ENCODE results near the gene INSR. TPM values are rescaled to one million over a fixed set of nuclear protein-coding genes. Genes with fewer than 3 reads are reported as not detected.

Gene INSR
- polyA plus RNA-seq, 4 donors, result 23.3 to 35.3 (median 28.7) TPM

- DNase-seq (ENCODE audit: low read depth in 4 of 4, low spot score in 2 of 4), result no peak
Observed at GRCh38 chr19:7297742-7298141, 3.5 kb upstream of the INSR start.

DNA sequence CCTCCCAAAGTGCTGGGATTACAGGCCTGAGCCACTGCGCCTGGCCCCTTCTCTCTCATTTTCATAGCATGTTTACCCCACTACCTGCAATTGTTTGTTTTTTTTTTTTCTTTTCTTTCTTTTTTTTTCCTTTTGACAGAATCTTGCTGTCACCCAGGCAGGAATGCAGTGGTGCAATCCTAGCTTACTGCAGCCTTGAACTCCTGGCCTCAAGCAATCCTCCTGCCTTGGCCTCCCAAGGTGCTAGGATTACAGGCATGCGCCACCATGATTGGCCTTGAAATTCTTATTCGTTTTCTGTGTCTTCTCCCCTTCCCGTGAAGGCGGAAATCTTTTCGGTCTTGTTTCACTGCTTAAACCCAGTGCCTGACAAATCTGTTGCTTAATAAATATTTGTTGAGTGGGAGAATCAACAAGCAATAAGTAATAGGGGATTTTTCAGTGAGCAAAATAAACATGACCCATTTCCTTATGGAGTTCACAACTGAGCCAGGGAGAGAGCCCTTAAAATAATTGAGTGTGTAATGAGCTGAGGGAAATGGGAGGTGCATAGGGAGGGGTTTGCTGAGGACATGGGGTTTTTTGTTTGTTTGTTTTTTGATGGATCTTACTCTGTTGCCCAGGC is 1.8 kb upstream of the INSR start:
- no peak for DNase-seq (ENCODE audit: low read depth in 4 of 4, low spot score in 2 of 4)

DNA sequence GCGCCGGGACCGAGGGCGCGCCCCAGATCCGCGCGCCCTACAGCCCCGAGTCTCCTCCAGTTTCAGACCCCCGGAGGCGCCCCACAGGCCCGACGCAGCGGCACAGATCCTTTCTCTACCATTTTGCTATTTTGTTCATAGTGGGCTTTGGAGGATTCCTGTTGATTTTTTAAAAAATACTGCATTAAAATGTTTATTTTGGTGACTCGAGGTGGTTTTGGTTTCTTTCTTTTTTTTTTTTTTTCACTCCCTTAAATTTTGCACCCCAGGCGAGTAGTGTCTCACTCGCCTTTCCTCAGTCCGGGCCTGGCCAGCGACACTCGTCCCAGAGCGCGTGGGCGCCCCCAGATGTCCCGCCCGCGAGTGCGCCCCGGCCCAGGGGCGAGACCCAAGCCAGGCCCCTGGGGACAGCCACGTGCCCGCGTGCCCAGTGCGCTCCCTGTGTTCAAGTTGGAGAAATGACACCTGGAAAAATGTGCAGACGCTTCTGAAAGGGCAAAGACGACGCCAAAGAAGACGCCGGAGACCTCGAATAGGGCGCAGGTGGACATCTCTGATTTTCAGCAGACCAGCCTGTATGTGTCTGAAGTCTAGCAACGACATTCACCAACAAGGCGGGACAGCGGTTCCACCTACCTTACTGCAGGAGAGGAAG is 471 bp upstream of the INSR start:
- peak in 3 of 4 donors; percentile 39 to 44 (median 43) for DNase-seq (ENCODE audit: low read depth in 4 of 4, low spot score in 2 of 4)

DNA sequence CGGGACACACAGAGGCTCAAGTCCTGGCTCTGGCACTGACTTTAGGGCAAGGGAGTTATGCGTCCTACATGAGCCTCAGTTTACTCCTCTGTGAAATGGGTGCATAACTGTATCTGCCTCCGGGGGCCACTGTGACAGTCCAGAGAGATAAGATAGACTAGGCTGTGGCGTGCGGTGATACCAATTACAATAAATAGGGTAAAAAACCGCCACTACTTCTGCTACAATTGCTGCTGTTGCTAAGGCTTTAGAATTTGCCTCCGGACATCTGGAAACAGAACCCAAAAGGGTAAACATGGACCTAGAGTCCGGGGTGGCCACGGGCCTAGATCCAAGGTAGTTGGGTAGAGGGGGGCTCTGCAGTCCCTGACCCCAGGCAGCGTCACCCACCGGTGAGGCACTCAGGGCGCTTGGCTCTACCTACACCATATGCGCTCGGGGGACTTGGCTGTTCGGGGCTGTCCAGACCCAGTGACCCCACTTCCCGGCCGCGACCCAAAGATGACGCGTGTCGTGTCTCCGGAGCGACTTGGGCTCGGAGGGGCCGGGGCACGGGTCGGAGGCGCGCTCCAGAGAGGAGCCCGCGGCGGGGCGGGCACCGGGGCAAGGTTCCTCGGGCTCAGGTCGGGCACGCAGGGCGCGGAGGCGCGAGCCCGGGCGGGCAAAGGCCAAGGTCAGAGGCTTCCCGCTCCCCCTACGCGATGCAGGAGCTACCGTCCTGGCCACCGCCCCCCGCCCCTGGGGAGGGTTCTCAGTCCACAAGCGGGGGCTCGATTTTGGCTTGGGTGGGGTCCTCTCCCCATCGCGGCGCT is 1.1 kb downstream of the INSR start:
- no peak for DNase-seq (ENCODE audit: low read depth in 4 of 4, low spot score in 2 of 4)

DNA sequence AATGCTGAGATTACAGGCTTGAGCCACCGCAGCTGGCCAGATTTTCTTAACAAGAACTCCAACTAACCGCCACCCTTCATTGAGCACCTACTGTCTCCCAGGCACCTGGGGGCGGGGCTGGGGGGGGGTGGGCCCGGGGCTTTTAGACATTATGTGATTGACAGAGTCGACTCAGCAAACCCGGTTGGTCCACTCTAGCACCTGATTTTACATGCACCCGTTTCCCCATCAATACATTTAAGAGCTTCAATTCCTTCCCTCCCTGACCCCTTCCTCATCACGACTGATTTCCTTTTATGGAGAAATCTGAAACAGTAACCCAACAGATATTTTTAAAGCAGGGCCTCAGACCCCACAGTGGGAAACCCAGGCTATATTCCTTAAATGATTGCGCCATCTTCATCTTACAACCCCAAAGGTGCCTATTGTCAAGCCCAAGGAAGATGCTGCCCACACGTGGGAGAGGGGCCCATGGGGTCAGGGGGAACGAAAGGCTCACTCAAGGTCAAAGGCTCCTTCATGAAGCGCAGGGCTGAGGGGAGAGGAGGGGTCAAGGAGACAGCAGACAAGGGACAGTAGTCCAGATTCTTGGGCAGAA is 1.8 kb downstream of the INSR start:
- no peak for DNase-seq (ENCODE audit: low read depth in 4 of 4, low spot score in 2 of 4)

DNA sequence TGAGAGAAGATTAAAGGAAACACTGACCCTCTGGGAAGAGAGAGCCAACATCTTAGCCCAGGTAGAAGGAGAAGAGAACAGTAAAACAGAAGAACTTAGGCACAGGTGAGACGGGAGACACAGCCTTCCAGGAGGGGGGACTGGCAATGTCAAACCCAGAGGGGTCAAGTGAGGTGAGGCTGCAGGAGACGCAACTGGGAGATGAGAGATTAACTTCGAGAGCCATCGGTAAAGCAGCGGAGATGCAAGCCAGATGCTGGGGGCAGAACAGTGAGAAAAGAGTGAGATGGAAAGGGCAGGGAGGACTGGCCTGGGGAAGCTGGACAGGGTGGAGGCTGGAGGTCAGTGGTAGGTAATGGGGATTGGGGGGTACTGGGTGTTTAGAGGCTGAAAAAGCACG is 5.2 kb downstream of the INSR start:
- DNase-seq (ENCODE audit: low read depth in 4 of 4, low spot score in 2 of 4), result no peak

- no peak for DNase-seq (ENCODE audit: low read depth in 4 of 4, low spot score in 2 of 4)
Observed at GRCh38 chr19:7288131-7288530, 6.1 kb downstream of the INSR start.

DNA sequence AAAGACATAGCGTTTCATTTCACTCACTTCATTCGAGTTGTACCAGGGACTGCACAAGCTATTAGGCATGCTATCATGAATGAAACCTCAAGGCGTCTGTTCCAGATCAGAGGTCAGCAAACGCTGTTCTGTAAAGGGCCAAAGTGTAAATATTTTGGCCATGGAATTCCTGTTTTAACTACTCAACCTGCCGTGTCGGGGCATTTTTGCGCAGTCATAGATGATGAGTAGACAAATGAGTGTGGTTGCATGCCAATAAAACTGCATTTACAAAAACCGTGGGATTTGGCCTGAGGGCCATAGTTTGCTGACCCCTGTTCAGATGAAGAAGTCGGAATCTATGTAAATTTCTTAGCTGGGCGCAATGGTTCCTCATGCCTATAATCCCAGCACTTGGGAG is 6.5 kb downstream of the INSR start:
- DNase-seq (ENCODE audit: low read depth in 4 of 4, low spot score in 2 of 4), result no peak

GRCh38 chr19:7280940-7281666 is 13.1 kb downstream of the INSR start:
- DNase-seq (ENCODE audit: low read depth in 4 of 4, low spot score in 2 of 4), result no peak

DNA sequence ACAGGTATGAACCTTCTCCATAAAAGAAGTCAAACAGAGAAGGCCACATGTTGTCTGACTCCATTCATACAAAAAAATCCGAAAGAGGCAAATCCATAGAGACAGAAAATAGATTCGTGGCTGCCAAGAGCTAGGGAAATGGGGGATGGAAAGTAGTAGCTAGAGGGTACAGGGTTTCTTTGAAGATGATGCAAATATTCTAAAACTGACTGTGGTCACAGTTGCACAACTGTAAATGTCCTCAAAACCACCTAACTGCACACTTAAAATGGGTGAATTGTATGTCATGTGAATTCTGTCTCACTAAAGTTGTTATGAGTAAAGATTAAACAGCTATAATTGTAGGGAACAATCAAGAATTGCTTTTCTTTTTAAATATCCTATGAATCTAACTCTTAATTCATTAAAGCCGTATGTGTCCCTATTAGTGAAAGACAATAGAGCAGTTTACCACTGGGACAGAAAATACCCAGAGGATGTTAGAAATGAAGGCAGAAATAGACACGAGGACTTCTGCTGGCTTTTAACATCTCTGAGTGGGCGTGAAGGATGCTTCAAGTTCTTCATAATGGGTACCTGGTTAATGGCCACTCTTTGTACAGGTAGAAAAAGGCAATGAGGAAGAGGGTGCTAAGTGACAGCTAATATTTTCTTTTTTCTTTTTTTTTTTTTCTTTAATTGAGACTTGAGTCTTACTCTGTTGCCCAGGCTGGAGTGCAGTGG is 21.2 kb downstream of the INSR start:
- no peak for DNase-seq (ENCODE audit: low read depth in 4 of 4, low spot score in 2 of 4)

DNA sequence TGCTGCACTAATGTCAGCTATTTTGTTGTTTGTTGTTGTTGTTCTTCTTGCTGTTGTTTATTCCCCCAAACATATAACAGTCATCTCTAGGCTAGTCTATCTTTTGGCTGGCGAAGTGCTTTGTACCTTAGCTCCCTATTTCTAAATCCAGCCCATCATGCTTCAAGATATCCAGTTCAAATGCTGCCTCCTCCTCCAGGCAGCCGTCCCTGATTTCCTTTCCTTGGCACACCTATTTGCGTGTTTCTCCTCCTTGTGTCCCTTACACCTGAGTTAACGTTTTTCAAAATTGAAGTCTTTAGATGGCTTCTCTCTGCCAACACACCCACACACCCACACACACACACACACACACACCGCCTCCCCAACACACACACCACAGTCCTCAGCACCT is 25.5 kb downstream of the INSR start:
- no peak for DNase-seq (ENCODE audit: low read depth in 4 of 4, low spot score in 2 of 4)

DNA sequence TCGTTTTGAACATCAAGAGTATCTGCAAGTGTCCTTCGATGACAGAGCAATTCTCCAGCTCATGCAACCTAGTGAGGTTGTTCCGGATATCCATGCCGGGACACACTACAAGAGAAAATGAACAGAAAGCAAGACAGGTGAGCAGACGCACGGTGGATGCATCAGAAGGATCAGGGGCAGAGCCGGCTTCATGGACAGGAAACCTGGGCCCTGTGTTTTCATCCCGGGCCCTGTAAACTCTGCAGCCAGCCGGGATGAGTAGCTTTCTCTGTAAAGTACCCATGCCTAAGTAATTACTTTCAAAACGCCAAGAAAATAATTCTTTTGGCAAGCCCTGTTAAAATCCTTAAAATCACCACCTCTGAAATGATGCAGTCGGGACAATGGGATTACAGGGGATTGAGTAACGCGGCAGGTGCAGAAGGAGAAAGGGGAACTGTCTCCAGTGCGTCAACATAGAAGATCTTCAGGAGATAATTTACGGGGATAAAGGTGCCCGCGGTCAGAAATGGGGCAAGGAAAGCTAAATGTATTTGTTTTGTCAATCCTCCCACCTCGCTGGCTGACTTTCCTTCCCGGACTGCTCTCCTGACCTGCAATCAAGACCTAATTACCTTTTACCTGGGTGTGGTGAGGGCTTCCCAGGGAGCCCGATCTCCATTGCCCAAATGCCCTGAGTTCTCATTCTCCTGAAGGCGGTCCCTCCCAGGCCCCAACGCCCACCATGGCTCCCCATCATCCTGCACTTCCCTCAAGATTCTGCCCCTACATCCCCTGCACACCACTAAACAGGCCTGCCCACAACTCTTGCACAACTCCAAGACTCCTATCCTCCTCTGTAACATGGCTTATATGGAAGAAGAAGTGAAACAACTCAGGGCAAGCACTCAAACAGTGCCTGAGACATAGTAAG is 26.2 kb downstream of the INSR start:
- no peak for DNase-seq (ENCODE audit: low read depth in 4 of 4, low spot score in 2 of 4)

- DNase-seq (ENCODE audit: low read depth in 4 of 4, low spot score in 2 of 4), result no peak
Observed at GRCh38 chr19:7266832-7267231, 27.4 kb downstream of the INSR start.

GRCh38 chr19:7265963-7266362 is 28.3 kb downstream of the INSR start:
- no peak for DNase-seq (ENCODE audit: low read depth in 4 of 4, low spot score in 2 of 4)

- DNase-seq (ENCODE audit: low read depth in 4 of 4, low spot score in 2 of 4), result no peak
Observed at GRCh38 chr19:7264858-7265257, 29.4 kb downstream of the INSR start.

- no peak for DNase-seq (ENCODE audit: low read depth in 4 of 4, low spot score in 2 of 4)
Observed at GRCh38 chr19:7263521-7263920, 30.7 kb downstream of the INSR start.

GRCh38 chr19:7263066-7263465 is 31.1 kb downstream of the INSR start:
- DNase-seq (ENCODE audit: low read depth in 4 of 4, low spot score in 2 of 4), result no peak

GRCh38 chr19:7262470-7262869 is 31.7 kb downstream of the INSR start:
- no peak for DNase-seq (ENCODE audit: low read depth in 4 of 4, low spot score in 2 of 4)

DNA sequence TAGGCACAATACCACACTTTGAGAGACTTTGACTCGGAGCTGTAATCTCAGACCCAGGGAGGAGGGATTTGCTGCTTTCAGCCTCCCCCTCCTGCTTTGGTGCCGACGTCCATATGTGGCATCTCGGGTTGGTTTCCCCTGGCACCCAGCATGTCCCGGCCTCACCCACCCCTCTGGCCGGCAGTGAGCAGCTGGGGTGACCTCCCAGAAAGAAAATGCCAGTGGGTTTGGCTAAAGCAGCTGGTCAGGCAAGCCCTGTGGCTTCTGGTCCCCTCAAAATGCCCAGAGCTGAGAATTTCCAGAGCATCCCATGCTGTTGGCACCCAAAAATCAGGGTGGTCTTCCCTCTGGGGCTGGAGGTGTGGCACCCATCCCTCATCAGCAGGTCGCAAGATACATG is 34.1 kb downstream of the INSR start:
- DNase-seq (ENCODE audit: low read depth in 4 of 4, low spot score in 2 of 4), result no peak

Measured in left renal cortex interstitium (tissue), 4 donors.